GM19455 (cell line): ENCODE data around the gene SPR.
A peak's percentile ranks its signal among the peaks of the same experiment; 100 is the strongest.

Experiments used
- ATAC-seq: cut with Tn5 transposase; IDR thresholded peaks from one replicate; pipeline ENCODE4 v1.9.1; 2021; ENCODE audit not compliant: unreplicated experiment

SPR gene

DNA sequence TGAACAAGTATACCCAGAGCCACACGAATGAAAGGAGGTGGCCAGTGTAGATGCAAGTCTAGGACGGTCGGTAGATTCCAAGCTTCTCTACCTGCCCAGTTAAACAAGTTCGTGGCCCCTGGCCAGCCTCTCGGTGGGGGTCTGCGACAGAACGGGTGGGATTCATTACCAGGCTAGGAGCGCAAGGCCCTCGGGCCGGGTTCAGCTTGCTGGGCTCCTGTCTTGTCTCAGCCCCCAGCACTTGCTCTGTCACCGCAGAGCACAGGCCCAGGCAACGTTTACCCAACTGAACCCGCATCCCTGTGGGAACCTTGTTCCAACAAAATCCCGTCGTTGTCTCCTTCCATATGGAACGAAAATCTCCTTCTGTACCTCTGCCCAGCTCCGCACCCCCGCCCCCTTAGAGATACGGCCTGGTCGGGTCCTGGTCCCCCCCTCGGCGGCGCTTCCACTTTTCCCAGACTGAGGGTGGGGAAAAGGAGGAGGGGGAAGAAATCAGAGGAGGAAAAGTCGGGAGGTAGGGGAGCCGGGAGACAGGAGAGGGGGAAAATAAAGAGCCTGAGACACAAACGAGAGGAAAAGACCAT, 28.2 kb downstream of the SPR start:
- no peak for ATAC-seq

DNA sequence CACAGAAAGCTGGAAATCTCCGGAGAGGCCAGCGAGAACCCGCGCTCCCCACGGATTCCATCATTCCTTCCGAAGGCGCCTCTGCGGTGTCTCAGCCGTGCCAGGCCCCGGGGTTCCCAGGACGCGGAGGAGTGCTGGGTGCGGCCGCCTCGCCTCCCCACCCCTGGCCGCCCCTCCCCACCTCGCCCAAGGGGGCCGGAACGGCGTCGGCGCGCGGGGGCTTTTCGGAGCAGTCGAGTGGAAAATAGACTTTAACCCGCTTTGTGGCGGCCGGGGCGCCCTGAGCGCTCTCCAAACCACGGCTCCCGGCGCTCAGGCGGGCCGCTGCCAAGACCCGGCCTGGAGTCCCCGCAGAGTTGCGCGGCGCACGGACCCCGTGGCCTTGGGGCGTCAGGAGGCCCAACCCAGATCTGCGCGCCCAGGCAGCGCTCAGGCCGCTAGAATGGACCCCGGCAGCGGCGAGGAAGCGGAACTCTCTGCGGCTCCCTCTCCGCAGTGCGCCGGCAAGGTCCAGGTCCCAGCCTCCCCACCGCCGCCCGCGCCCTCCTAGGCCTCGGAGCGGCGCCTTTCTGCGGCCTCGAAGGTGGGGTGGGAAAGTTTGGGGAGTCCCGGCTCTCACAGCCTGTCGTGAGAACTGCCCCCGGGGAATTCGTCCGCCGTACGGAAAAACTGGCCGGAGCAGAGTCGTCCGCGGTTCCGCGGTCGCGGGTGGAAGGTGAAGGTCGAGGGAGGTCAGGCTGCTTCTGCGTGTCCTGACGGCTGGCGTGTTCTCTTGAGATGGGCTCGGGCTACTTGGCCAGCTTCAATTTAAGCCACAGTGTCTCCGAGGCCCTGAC, 28.9 kb downstream of the SPR start:
- peak; percentile 68 for ATAC-seq

DNA sequence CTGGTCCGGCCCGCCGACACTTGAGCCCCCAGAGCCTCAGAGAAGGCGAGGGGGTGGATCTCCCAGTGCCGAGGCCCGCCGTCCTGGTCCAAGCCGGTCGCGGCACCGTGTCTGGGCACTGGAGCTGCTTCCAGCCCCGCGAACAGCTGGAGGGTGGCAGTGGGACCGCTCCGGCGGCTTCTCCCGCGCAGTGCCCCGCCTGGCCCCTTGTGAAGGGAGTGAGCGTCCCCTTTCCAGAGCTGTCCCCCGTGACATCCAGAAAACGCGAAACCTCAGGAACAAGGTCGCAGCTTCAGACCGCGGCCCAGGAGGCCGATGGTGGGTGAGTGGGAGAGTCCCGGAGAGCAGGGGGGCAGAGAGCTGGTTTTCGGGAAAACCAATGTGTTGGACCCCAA, 29.5 kb downstream of the SPR start:
- ATAC-seq, result no peak

DNA sequence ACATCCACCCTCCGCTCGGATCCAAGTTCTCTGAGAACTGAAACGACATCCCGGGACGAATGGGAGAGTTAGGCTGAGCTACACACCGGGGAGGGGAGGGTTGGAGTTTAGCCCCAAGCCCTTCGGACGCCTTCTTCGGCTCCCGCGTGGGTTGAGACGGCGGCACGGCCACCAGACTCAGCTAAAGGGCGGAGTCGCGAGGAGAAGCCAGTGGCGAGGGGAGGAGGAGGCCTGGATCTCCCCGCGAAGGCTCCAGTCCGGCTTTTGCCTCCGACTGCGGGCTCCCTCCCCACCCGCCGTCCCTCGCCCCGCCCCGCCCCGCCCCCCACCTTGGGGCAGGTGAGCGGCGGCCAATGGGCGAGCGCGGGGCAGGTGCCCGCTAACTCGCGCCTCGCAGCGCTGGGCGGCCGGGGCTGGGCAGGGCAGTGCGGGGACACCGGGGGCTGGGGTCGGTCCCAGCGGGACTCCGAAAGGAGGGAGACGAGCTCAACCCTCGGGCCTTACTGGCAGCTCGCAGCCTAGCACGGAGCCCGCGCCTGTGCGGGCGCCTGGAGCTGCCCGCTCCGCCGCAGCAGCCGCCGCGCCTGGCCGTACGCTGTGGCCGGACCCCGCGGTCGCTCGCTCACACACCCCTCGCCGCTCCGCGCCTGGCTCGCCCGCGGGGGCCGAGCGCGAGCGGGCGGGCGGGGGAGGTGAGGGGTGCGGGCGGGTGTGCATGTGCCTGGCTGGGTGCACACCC, 30.1 kb downstream of the SPR start, which contains the start of gene EMX1:
EMX1 (plus strand) TSS at position 382 of the 739 bp plus-strand sequence; CDS start at position 716, 334 bp downstream.
- peak; percentile 54 for ATAC-seq

DNA sequence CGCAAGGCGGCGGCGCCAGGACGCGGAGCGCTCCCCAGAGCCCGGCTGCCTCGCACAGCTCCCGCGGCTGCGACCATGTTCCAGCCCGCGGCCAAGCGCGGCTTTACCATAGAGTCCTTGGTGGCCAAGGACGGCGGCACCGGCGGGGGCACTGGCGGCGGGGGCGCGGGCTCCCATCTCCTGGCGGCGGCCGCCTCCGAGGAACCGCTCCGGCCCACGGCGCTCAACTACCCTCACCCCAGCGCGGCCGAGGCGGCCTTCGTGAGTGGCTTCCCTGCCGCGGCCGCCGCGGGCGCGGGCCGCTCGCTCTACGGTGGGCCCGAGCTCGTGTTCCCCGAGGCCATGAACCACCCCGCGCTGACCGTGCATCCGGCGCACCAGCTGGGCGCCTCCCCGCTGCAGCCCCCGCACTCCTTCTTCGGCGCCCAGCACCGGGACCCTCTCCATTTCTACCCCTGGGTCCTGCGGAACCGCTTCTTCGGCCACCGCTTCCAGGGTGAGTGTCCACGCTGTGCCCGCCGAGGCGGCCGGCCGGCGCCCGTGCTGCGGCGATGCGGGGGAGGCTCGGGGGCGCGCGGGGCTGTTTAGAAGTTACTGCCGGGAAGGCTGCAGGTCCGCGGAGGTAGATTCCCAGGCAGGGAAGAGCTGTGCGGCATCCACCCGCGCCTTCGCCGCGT, 30.8 kb downstream of the SPR start:
- no peak for ATAC-seq

DNA sequence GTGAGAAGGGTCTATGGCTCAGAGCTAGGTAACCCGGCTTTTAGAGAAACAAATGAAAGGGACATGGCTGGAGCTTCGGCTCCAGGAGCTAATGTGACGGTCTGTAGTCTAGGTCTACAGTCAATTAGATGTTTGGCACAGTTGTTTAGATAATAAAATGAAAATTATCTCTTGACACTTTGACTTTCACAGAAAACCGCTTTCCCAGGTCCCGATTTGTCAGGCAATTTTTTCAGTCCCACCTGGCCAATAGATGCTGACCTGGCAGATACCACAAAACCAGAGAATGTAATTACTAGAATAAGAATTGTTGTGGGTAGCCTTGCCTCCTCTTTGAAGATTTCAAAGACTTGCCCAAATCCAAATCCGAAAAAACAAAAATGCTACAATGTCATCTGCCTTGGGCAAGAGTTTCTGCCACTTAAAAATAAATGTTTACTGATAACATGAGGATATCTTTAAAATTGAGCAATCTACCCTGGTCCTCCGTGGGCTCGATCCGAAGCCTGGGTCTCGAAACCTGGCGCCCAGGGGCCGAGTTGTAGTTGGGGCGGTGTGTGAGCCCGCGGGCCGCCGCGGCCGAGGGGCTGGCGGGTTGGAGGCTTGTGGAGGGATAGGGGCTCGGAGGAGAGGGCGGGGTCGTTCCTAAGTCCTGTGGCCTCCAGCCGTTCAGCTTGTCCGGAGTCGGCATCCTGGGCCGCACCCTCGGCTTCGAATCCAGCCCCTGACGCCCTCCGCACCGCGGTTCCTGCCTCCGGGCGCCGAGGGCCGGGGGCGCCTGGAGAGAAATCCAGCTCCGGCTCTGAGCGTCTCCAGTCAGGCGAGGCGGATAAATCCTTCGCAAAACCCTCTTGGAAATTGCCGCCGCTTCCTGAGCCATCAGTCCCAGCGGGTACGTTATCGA, 32.5 kb downstream of the SPR start:
- no peak for ATAC-seq

- no peak for ATAC-seq
Observed at GRCh38 chr2:72920318-72921087, 33.3 kb downstream of the SPR start.

DNA sequence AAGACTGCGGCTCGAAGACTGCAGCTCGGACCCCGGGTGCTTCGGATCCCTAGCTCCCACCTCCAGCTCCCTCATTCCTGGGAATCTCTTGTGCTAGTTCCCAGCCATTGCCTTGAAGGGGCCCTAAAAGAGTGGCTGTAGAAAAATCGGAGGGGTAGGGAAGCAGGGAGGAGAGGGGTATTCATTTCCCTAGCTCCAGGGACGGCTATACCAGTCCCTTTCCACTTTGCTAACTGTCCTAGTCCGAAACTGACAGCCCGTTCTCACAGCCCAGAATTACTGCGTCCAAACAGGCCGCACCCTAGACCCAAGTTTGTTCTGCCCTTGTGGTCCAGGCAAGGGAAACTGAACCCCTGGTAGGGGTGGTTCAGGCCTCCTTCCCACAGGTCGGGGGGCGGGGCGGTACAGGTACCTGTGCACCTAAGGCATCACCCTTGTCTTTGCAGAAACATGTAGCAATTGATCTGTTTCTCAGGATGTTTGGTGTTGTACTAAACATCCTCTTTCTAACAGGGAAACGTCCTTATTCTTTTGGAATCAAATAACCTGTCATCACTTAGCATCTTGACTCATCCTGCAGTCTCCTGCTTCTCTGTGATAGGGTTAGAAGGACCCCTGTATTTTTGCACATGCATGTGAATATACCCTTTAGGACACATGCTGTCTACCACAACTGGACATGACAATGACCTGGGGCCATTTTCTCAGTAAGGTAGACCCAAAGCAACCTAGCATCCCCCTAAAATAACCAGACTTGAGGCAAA, 34.1 kb downstream of the SPR start:
- ATAC-seq, result no peak

- ATAC-seq, result no peak
Observed at GRCh38 chr2:72921853-72922252, 34.6 kb downstream of the SPR start.

GRCh38 chr2:72923833-72924352, 36.7 kb downstream of the SPR start:
- no peak for ATAC-seq

DNA sequence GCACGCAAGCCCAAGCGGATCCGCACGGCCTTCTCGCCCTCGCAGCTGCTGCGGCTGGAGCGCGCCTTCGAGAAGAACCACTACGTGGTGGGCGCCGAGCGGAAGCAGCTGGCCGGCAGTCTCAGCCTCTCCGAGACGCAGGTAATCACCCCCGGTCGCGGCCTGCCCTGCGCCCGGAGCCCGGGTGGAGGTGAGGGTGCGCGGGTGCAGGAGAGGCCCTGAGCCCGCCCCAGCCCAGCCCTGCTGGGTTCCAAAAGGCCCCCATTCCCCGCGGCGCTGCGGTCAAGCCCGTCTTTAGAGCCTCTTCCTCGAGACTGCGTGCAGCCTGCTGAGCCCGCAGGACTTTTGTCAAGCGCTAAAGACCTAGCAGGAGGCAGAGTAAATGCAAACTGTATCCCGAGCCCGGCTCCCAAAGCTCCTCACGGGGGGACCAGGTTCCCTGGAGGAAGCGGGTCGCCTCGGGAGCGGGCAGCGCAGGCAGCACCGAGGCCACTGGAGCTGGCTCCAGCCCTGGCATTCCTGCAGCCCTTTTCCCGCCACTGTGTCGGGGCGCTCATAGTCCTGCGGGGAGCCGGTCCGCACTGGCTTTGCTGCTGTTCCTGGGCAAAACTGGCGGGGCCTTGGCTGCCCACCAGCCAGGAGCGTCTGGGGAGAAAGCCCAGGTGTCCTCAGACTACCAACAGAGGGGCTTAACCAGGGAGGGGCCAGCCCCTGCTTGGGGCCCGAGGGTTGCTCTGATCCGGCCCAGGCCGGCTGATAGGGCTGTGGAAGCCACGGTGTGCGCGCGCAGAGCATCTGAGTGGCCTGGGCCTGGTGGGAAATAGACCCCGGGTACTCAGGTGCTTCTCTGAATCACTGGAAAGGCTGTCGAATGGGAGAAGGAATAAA, 37.4 kb downstream of the SPR start:
- no peak for ATAC-seq

GRCh38 chr2:72925328-72925943, 38.2 kb downstream of the SPR start:
- no peak for ATAC-seq

GRCh38 chr2:72926368-72926767, 39.2 kb downstream of the SPR start:
- no peak for ATAC-seq

GRCh38 chr2:72926811-72927465, 39.7 kb downstream of the SPR start:
- no peak for ATAC-seq

DNA sequence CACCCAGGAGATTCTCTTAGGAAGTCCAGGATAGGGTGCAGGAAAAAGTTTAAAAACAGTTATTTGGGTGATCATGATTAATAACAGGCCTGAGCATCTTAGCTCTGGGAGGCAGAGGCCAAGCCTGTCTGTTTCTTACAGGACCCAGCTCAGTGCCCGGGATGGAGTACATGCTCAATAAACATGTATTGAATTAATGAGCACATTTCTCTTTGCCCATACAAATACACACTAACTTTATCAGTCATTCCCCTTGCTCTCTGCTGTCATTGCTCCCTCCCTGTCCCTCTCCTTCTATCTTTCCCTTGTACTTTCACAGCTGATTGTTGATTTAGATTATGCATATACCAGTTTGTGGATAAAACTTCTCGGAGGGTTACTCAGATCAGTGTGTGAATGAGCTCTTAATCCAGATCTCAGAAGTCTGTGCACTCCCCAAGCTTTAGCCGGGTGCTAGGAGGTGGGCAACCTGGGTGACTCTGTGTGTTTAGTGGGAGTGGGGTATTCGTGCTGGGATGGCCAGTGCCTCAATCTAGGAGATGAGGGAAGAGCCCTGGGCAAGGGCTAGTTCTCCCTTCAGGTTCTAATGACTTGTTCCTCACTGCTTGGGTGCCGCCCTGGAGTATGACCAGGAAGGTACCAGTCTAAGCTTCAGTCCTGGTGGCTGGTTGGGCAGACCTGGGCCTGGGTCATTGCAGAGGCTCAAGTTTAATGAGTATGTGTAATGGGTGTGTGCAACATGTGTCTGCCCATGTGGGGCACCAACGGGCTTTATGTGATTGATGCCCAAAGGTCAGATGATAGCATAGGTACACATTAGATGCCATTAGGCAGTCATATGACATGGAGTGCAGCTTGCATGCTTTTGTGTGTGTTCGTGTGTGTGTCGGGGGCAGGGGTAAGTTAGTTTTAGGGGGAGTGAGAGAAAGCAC, 40.7 kb downstream of the SPR start:
- no peak for ATAC-seq

GRCh38 chr2:72929010-72929409, 41.8 kb downstream of the SPR start:
- no peak for ATAC-seq
